HG02763 (cell line): ENCODE results near the gene POU2AF1.
A peak's percentile ranks its signal among the peaks of the same experiment; 100 is the strongest.

Experiments
- ATAC-seq: cut with Tn5 transposase; IDR thresholded peaks from one replicate; pipeline ENCODE4 v1.9.1; 2021; ENCODE audit warnings: mild to moderate bottlenecking, moderate library complexity; ENCODE audit not compliant: unreplicated experiment

POU2AF1 gene

GRCh38 chr11:111378861-111379601, at the start of gene POU2AF1:
TSS of gene POU2AF1 (minus strand) at chr11:111379275. CDS start at chr11:111379177, 98 bp downstream.
- ATAC-seq = peak; percentile 60

- no peak for ATAC-seq
Measured at GRCh38 chr11:111428113-111428876, 49.2 kb upstream of the POU2AF1 start.

- no peak for ATAC-seq
Measured at GRCh38 chr11:111427471-111427912, 48.4 kb upstream of the POU2AF1 start.

GRCh38 chr11:111426617-111427016, 47.5 kb upstream of the POU2AF1 start:
- ATAC-seq = no peak

DNA sequence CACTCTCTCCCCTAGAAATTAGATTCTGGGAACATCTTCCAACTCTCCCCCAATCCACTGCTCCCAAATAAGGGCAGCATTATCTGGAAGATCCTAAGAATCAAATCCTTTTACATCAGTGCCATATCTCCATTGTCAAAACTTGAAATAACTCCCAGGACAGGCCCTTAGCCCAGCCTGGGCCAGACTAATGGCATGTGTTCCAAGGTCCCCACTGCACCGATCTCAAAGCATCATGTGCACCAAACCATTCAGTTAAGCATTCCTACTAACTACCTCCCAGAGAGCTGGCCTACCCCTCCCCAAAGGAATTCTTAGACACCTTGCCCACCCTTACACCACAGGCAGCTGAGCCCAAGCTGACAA, 44.2 kb upstream of the POU2AF1 start:
- ATAC-seq = no peak

- peak; percentile 75 for ATAC-seq
Measured at GRCh38 chr11:111422494-111423249, 43.6 kb upstream of the POU2AF1 start.

DNA sequence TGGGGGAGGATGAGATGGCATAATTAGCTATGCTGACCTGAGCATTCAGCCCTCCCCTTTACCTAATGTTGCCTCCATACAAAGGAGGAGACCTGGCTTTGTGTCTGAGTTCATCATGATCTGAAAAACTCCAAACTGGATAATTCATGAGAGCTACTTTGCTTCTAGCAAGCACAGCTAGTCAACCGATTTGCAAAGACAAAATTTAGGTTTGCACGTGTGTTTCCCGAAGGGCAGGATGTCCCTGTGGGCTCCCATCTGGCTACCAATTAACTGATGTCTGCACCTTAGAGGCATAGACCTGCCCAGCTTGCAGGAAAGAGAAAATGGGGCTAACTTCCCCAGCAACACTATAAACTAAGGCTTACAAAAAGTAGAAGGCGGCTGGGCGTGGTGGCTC, 42.2 kb upstream of the POU2AF1 start:
- no peak for ATAC-seq

GRCh38 chr11:111419641-111420327, 40.7 kb upstream of the POU2AF1 start:
- ATAC-seq = no peak

- ATAC-seq = no peak
Measured at GRCh38 chr11:111419181-111419580, 40.1 kb upstream of the POU2AF1 start.

GRCh38 chr11:111418436-111418787, 39.3 kb upstream of the POU2AF1 start:
- no peak for ATAC-seq

- ATAC-seq = peak; percentile 35
Measured at GRCh38 chr11:111417766-111418435, 38.8 kb upstream of the POU2AF1 start.

DNA sequence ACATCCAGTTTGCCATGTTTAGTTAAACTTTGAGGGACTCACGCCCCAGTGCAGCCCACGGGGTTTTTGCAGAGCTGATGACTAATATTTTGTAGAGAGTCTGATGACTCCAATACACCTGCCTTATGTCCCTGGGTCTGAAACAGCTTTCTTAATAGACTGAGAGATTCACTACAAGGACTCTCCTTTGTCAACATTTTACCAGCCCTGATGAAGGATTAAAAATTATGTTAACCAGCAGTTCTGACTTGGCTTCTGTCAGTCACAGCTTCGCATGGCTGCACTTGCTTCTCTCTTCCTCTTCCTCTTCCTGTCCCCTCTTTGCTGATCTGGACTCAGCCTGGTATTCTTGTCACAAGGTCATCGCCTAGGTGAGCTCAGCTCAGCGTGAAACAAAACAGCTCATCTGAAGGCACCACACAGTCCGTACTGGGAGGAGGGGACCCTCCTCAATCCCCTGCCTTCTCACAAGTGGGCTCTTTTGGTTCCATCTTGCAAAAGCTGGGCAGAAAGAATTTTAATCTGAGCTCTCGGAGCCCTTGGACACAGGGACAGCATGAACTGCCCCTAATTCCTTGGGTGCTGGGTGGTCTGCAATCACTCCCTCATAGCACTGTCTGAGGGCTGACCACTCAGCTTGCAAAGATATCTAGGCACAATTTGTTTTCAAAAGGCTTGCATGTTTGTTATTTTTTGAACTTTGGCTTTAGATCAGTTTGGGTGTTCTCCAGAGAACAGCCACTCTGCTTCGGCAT, 38.1 kb upstream of the POU2AF1 start:
- peak; percentile 62 for ATAC-seq

DNA sequence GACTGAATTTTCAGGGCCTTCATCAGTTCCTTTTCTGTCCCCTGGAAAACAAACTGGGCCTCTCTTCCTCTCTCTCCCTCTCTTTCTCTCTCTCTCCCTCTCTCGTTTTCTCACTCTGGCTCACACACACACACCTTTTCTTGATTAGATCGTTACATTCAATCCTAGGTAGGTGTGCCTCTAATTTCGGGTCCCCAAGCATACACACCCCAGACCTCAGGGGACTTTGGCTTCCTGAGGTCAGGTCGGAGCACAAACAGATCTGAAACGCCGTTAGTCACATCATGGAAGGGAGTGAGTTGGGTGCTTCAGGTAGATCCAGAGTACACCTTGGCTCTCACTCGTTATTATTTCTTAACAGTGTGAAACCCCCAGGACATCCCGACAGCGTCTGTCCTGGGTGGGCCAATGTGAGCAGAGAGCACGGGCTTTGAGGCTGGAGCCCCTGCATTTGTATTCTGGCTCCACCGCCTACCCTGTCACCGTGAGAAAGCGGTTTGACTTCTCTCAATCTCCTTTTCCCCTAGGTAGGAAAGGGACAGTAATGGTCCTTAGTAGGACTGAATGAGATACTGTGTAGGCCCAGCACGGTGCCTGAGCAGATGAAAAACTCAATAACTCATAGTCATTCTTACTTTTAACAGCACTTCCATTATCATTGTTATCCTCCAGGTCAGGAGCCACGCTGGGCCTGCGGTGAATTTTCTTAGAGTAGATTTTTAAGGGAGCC, 37.3 kb upstream of the POU2AF1 start:
- ATAC-seq = peak; percentile 0

- no peak for ATAC-seq
Measured at GRCh38 chr11:111414936-111415335, 35.9 kb upstream of the POU2AF1 start.

GRCh38 chr11:111414267-111414931, 35.3 kb upstream of the POU2AF1 start:
- peak; percentile 29 for ATAC-seq

- ATAC-seq = no peak
Measured at GRCh38 chr11:111413849-111414248, 34.8 kb upstream of the POU2AF1 start.

- ATAC-seq = no peak
Measured at GRCh38 chr11:111412293-111412692, 33.2 kb upstream of the POU2AF1 start.

DNA sequence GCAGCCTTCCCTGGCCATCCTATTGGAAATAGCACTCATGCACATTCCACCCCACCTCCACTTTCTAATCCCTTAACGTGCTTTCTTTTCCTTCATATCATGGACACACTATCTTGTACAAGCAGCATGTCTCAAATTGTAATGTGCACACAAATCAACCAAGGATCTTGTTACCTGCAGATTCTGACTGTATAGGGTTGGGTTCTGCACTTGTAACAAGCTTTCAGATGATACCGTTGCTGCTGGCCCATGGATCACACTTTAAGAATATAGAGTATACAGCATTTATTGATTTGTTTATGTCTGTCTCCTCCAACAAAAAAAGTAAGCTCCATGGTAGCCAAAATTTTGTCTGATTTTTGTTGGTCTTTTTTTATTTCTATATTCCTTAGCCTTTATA, 32.4 kb upstream of the POU2AF1 start:
- no peak for ATAC-seq

- no peak for ATAC-seq
Measured at GRCh38 chr11:111410951-111411350, 31.9 kb upstream of the POU2AF1 start.
